Stimulated activated CD4-positive, alpha-beta T cell treated with anti-CD3 and anti-CD28 coated beads, Interleukin-4, amount 100 ng/mL, for 24 hours (primary cell): ENCODE data around the gene CTTNBP2.

Source experiments
- DNase-seq: peaks from one replicate; pipeline ENCODE4 v3.0.0-alpha.2; 2020

Gene CTTNBP2

GRCh38 chr7:117871778-117872538, 1.3 kb downstream of the CTTNBP2 start:
- DNase-seq = no peak

- no peak for DNase-seq
Measured at GRCh38 chr7:117871401-117871777, 1.9 kb downstream of the CTTNBP2 start.

- DNase-seq = no peak
Measured at GRCh38 chr7:117870448-117871130, 2.7 kb downstream of the CTTNBP2 start.

- DNase-seq = no peak
Measured at GRCh38 chr7:117869374-117869773, 3.9 kb downstream of the CTTNBP2 start.

- DNase-seq = no peak
Measured at GRCh38 chr7:117863618-117864017, 9.6 kb downstream of the CTTNBP2 start.

GRCh38 chr7:117862378-117862777, 10.9 kb downstream of the CTTNBP2 start:
- DNase-seq = no peak

- DNase-seq = no peak
Measured at GRCh38 chr7:117859246-117859812, 13.9 kb downstream of the CTTNBP2 start.

GRCh38 chr7:117858712-117859111, 14.5 kb downstream of the CTTNBP2 start:
- DNase-seq = no peak

GRCh38 chr7:117857718-117858117, 15.5 kb downstream of the CTTNBP2 start:
- no peak for DNase-seq

- no peak for DNase-seq
Measured at GRCh38 chr7:117856196-117856595, 17.0 kb downstream of the CTTNBP2 start.

- no peak for DNase-seq
Measured at GRCh38 chr7:117854186-117854585, 19.1 kb downstream of the CTTNBP2 start.

GRCh38 chr7:117848941-117849340, 24.3 kb downstream of the CTTNBP2 start:
- DNase-seq = no peak

- no peak for DNase-seq
Measured at GRCh38 chr7:117844678-117845077, 28.6 kb downstream of the CTTNBP2 start.

GRCh38 chr7:117841611-117842010, 31.6 kb downstream of the CTTNBP2 start:
- DNase-seq = no peak

GRCh38 chr7:117841011-117841410, 32.2 kb downstream of the CTTNBP2 start:
- DNase-seq = no peak

- no peak for DNase-seq
Measured at GRCh38 chr7:117839507-117839906, 33.7 kb downstream of the CTTNBP2 start.

- no peak for DNase-seq
Measured at GRCh38 chr7:117837841-117838240, 35.4 kb downstream of the CTTNBP2 start.

GRCh38 chr7:117835016-117835664, 38.1 kb downstream of the CTTNBP2 start:
- no peak for DNase-seq

GRCh38 chr7:117830422-117830954, 42.8 kb downstream of the CTTNBP2 start:
- no peak for DNase-seq

- no peak for DNase-seq
Measured at GRCh38 chr7:117829450-117830117, 43.7 kb downstream of the CTTNBP2 start.

GRCh38 chr7:117828825-117829224, 44.4 kb downstream of the CTTNBP2 start:
- no peak for DNase-seq

- DNase-seq = no peak
Measured at GRCh38 chr7:117827862-117828261, 45.4 kb downstream of the CTTNBP2 start.

- no peak for DNase-seq
Measured at GRCh38 chr7:117825132-117825531, 48.1 kb downstream of the CTTNBP2 start.
